ENCODE results near the gene LAMA4. TPM values are rescaled to one million over a fixed set of nuclear protein-coding genes. Genes with fewer than 3 reads are reported as not detected.

The LAMA4 gene
- polyA plus RNA-seq, 1 donor from 2014 or later, result 0.69 TPM

- Histone ChIP-seq H3K4me3 (ENCODE audit: low read length) (no peak overlapping the region), H3F3A (ENCODE audit: insufficient read depth, low read length, poor library complexity, severe bottlenecking) (no peaks in the 10 kb centered on the region), H3K27ac (ENCODE audit: low read length) (no peak overlapping the region), H3K9me2 (ENCODE audit: insufficient read depth, low read length) (no peaks in the 10 kb centered on the region), H3K27me3 (ENCODE audit: insufficient read depth, low read depth, low read length) (no peaks in the 10 kb centered on the region), H4K20me1 (ENCODE audit: insufficient read depth) (no peaks in the 10 kb centered on the region), H2AFZ (ENCODE audit: low read depth, low read length) (no peak overlapping the region), H3K9me3 (ENCODE audit: low read length) (no peaks in the 10 kb centered on the region), H3K79me2 (replicated peaks; ENCODE audit: insufficient read depth, low read length) (no peaks in the 10 kb centered on the region), H3K4me2 (ENCODE audit: low read length) (no peak overlapping the region), H3K9ac (ENCODE audit: low read length) (no peak overlapping the region), H3K36me3 (ENCODE audit: insufficient read depth, low read length) (no peaks in the 10 kb centered on the region)
- TF ChIP-seq MXI1 (conservative IDR thresholded peaks at IDR 0.05; ENCODE audit: poor library complexity, severe bottlenecking) (no peak), SMC3 (conservative IDR thresholded peaks at IDR 0.05; ENCODE audit: poor library complexity) (no peak), EP300 (conservative IDR thresholded peaks at IDR 0.05; ENCODE audit: poor library complexity, severe bottlenecking) (no peak), RAD21 (conservative IDR thresholded peaks at IDR 0.05) (no peak), TAF1 (IDR thresholded peaks at IDR 0.05; ENCODE audit: low read depth) (no peak)
Measured at GRCh38 chr6:112296122-112296521, 41.8 kb upstream of the LAMA4 start.

DNA sequence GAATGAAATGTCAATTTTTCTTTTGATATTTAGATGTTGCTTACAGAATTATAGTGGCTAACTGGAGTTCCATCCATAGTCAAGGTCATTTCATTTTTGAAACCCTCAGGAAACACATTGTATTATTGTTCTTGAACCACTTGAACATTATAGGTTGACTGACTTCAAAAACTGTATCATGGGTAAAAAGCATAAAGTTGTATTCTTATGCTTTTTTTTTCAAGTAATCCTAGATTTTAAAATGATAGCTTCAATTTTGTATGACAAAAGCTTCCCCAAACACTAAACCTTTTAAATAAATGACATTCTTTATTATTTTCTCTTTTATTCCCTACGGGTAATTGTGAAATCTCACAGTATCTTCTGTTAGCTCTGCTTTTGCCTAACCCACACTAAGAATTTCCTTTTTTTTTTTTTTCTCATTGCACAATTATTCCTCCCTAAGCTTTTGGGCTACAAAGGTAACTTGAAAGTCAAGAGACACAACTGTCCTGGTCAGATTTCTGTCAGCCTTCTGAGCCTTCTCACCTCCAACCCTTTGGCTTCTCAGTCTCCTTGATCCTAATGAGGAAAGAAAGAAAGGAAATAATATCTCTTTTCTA is 36.9 kb upstream of the LAMA4 start:
- TF ChIP-seq SMC3 (conservative IDR thresholded peaks at IDR 0.05; ENCODE audit: poor library complexity) (no peak), EZH2 (IDR thresholded peaks at IDR 0.05; ENCODE audit: borderline replicate concordance, insufficient read depth, low read length, poor library complexity, severe bottlenecking) (no peak), POLR2AphosphoS5 (IDR thresholded peaks at IDR 0.05) (no peak), REST (IDR thresholded peaks at IDR 0.05; ENCODE audit: borderline replicate concordance) (no peak), TAF1 (IDR thresholded peaks at IDR 0.05; ENCODE audit: low read depth) (no peak), MXI1 (conservative IDR thresholded peaks at IDR 0.05; ENCODE audit: poor library complexity, severe bottlenecking) (no peak), RAD21 (conservative IDR thresholded peaks at IDR 0.05) (no peak), EP300 (conservative IDR thresholded peaks at IDR 0.05; ENCODE audit: poor library complexity, severe bottlenecking) (no peak)
- TF ChIP-seq, protein P1, sequence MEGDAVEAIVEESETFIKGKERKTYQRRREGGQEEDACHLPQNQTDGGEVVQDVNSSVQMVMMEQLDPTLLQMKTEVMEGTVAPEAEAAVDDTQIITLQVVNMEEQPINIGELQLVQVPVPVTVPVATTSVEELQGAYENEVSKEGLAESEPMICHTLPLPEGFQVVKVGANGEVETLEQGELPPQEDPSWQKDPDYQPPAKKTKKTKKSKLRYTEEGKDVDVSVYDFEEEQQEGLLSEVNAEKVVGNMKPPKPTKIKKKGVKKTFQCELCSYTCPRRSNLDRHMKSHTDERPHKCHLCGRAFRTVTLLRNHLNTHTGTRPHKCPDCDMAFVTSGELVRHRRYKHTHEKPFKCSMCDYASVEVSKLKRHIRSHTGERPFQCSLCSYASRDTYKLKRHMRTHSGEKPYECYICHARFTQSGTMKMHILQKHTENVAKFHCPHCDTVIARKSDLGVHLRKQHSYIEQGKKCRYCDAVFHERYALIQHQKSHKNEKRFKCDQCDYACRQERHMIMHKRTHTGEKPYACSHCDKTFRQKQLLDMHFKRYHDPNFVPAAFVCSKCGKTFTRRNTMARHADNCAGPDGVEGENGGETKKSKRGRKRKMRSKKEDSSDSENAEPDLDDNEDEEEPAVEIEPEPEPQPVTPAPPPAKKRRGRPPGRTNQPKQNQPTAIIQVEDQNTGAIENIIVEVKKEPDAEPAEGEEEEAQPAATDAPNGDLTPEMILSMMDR (IDR thresholded peaks at IDR 0.05; ENCODE audit: poor library complexity, severe bottlenecking), result no peak
- Histone ChIP-seq H3K79me2 (replicated peaks; ENCODE audit: insufficient read depth, low read length) (no peaks in the 10 kb centered on the region), H3K4me3 (ENCODE audit: low read length) (no peak overlapping the region), H3K9me2 (ENCODE audit: insufficient read depth, low read length) (no peaks in the 10 kb centered on the region), H4K20me1 (ENCODE audit: insufficient read depth) (no peaks in the 10 kb centered on the region), H3K4me2 (ENCODE audit: low read length) (no peak overlapping the region), H3K9ac (ENCODE audit: low read length) (no peak overlapping the region), H3K27ac (ENCODE audit: low read length) (no peak overlapping the region), H3K36me3 (ENCODE audit: insufficient read depth, low read length) (no peaks in the 10 kb centered on the region), H2AFZ (ENCODE audit: low read depth, low read length) (no peak overlapping the region), H3F3A (ENCODE audit: insufficient read depth, low read length, poor library complexity, severe bottlenecking) (no peaks in the 10 kb centered on the region), H3K27me3 (ENCODE audit: insufficient read depth, low read depth, low read length) (no peaks in the 10 kb centered on the region), H3K9me3 (ENCODE audit: low read length) (no peaks in the 10 kb centered on the region)
